K562 (cell line): Measurements from ENCODE around the gene RFX3. TPM values are rescaled to one million over a fixed set of nuclear protein-coding genes. Genes with fewer than 3 reads are reported as not detected.

Experiments used
- ATAC-seq: fragments of 200-7000 bp; cut with Tn5 transposase; 3 replicates; pipeline ENCODE4 v1.9.1; 2020; ENCODE audit warnings: moderate library complexity
- BruUV-seq: library from RNA; stranded (reverse); fragments of 400-500 nt; replicated peaks from 2 replicates; lab custom pipeline; 2021; lab: Mats Ljungman, UMichigan
- CTCF ChIA-PET: fragments of 300-600 bp; formaldehyde crosslinking; extraction: SDS; loops from one replicate; lab custom pipeline; 2021; ENCODE audit warnings: low intra/inter-chr PET ratio; lab: Yijun Ruan, JAX
- POLR2A ChIA-PET: fragments of 300-600, 350-650 bp; sonication (Branson Sonifier 250); formaldehyde crosslinking; extraction: SDS; loops from one replicate; lab custom pipeline; 2021; ENCODE audit warnings: antibody characterized with exemption, inconsistent platforms; lab: Yijun Ruan, JAX
- DNase-seq, 4 experiments: peaks; one replicate each; pipeline versions ENCODE4 v3.0.0 to v3.0.0-alpha.2; 2011 to 2018; ENCODE audit warnings: low spot score in 3 of 4, mixed read lengths in 3 of 4; ENCODE audit errors: extremely low read depth in 1 of 4
- FAIRE-seq: peaks from 2 replicates; lab custom pipeline; 2011; peaks lifted over from hg19 to GRCh38; lab: Jason Lieb, UNC
- H2AFZ ChIP-seq: 2 replicates; pipeline ENCODE4 v1.6.0; 2011; ENCODE audit warnings: low read depth, low read length, control low read depth, inconsistent platforms
- H3K27ac ChIP-seq: fragments of 200-600 bp; 3 replicates; pipeline ENCODE4 v1.8.0; 2011; ENCODE audit warnings: low read depth, mild to moderate bottlenecking, control low read depth, inconsistent platforms, low read length, moderate library complexity, mixed read lengths; ENCODE audit errors: extremely low read depth
- H3K27me3 ChIP-seq, 2 experiments: fragments of 300-600 bp in 1 of 2; 2 replicates in 1 of 2; 3 replicates in 1 of 2; pipeline versions ENCODE4 v1.6.0 to v1.8.0; 2011; ENCODE audit warnings: inconsistent platforms in 2 of 2, low read length in 2 of 2, mild to moderate bottlenecking in 1 of 2, mixed read lengths in 1 of 2, moderate library complexity in 1 of 2; ENCODE audit not compliant: control insufficient read depth in 2 of 2, insufficient read depth in 2 of 2
- H3K36me3 ChIP-seq: fragments of 300-600 bp; 3 replicates; pipeline ENCODE4 v1.8.0; 2011; ENCODE audit warnings: mild to moderate bottlenecking, low read length, inconsistent platforms; ENCODE audit not compliant: control insufficient read depth, insufficient read depth
- H3K4me1 ChIP-seq, 2 experiments: fragments of 200-600 bp in 1 of 2; replicated peaks in 1 of 2; 2 replicates in 1 of 2; 3 replicates in 1 of 2; pipeline versions ENCODE4 v1.5.1 to v1.8.0; 2011; ENCODE audit warnings: inconsistent platforms in 2 of 2, low read length in 2 of 2, mild to moderate bottlenecking in 1 of 2, mixed read lengths in 1 of 2, moderate library complexity in 1 of 2; ENCODE audit not compliant: control insufficient read depth in 2 of 2, insufficient read depth in 2 of 2
- H3K4me2 ChIP-seq: 2 replicates; pipeline ENCODE4 v1.6.1; 2011; ENCODE audit warnings: low read length, control low read depth, inconsistent platforms, mixed read lengths; ENCODE audit not compliant: insufficient read depth
- H3K4me3 ChIP-seq: fragments of 200-600 bp; sonication (generic), shearing (Covaris generic); 2 replicates; pipeline ENCODE4 v1.5.1; 2016; ENCODE audit warnings: control low read depth, inconsistent platforms
- H3K79me2 ChIP-seq: fragments of 200-600 bp; 3 replicates; pipeline ENCODE4 v1.8.0; 2011; ENCODE audit warnings: low read length, inconsistent platforms; ENCODE audit not compliant: control insufficient read depth, insufficient read depth
- H3K9ac ChIP-seq, 2 experiments: 2 replicates each; pipeline versions ENCODE4 v1.6.0 to v1.6.1; 2011; ENCODE audit warnings: low read depth in 2 of 2, low read length in 2 of 2, control low read depth in 1 of 2, inconsistent platforms in 1 of 2, mild to moderate bottlenecking in 1 of 2, mixed read lengths in 1 of 2; ENCODE audit not compliant: insufficient read depth in 1 of 2
- H3K9me1 ChIP-seq: one replicate; pipeline ENCODE4 v1.6.0; 2011; ENCODE audit warnings: inconsistent platforms, mild to moderate bottlenecking, low read length, moderate library complexity; ENCODE audit not compliant: control insufficient read depth, insufficient read depth
- H3K9me3 ChIP-seq: replicated peaks from 2 replicates; pipeline ENCODE4 v1.5.1; 2011; ENCODE audit warnings: low read depth, low read length, inconsistent platforms; ENCODE audit not compliant: control insufficient read depth, insufficient read depth
- H4K20me1 ChIP-seq: replicated peaks from 2 replicates; pipeline ENCODE4 v1.6.1; 2011; ENCODE audit warnings: low read length, inconsistent platforms, mixed read lengths; ENCODE audit not compliant: control insufficient read depth, insufficient read depth
- ATF1 ChIP-seq, 2 experiments: fragments of 450-650 bp in 1 of 2; IDR thresholded peaks; 2 replicates each; pipeline ENCODE4 v1.6.1; 2016; ENCODE audit warnings: missing compliant biosample characterization in 1 of 2, missing genetic modification characterization in 1 of 2
- CCAR2 ChIP-seq: fragments of 200-400 bp; formaldehyde crosslinking; IDR thresholded peaks from 2 replicates; pipeline ENCODE4 v1.6.1; 2017; ENCODE audit warnings: mild to moderate bottlenecking, low read depth, low read length
- ELF1 ChIP-seq: fragments of 200-800 bp; sonication (Bioruptor generic); IDR thresholded peaks from 2 replicates; pipeline ENCODE4 v1.6.1; 2016; ENCODE audit warnings: missing genetic modification characterization, missing compliant biosample characterization
- HMG20B ChIP-seq: fragments of 250-450 bp; sonication (Bioruptor Pico); IDR thresholded peaks from 2 replicates; pipeline ENCODE4 v1.5.0; 2021; ENCODE audit warnings: mild to moderate bottlenecking
- HOXB6 ChIP-seq: fragments of 250-450 bp; sonication (Bioruptor Pico); IDR thresholded peaks from 2 replicates; pipeline ENCODE4 v1.5.1; 2022; ENCODE audit warnings: mild to moderate bottlenecking, borderline replicate concordance
- MCM3 ChIP-seq: fragments of 450-650 bp; IDR thresholded peaks from 2 replicates; pipeline ENCODE4 v1.6.1; 2016
- TAF9B ChIP-seq: fragments of 450-650 bp; IDR thresholded peaks from 2 replicates; pipeline ENCODE4 v1.6.1; 2018; ENCODE audit warnings: mild to moderate bottlenecking; ENCODE audit not compliant: partially characterized antibody
- TBP ChIP-seq: optimal IDR thresholded peaks from 2 replicates; pipeline ENCODE3; 2011; ENCODE audit warnings: low read depth, low read length, improper control_type of control experiment
- TCFL5 ChIP-seq: fragments of 250-450 bp; sonication (Bioruptor Pico); conservative IDR thresholded peaks from 2 replicates; pipeline ENCODE4 v1.6.1; 2021; ENCODE audit warnings: mild to moderate bottlenecking, moderate library complexity, matching md5 sums
- ZNF165 ChIP-seq: fragments of 250-450 bp; sonication (Bioruptor Pico); IDR thresholded peaks from 2 replicates; pipeline ENCODE4 v1.4.0; 2020; ENCODE audit warnings: borderline replicate concordance
- ZNF551 ChIP-seq: fragments of 250-450 bp; sonication (Bioruptor Pico); IDR thresholded peaks from 2 replicates; pipeline ENCODE4 v1.5.0; 2021; ENCODE audit warnings: mild to moderate bottlenecking, moderate library complexity
- WGBS: fragments of 100-300 bp; shearing (Covaris generic); methylation state at CpG from one replicate; pipeline ENCODE4 v1.1.6; 2016; ENCODE audit warnings: low coverage, mixed read lengths; ENCODE audit not compliant: insufficient coverage; ENCODE audit errors: missing lambda C conversion rate; 5-methylcytosine and 5-hydroxymethylcytosine counted together
- in situ Hi-C: fragments of 300-500 bp; cut with MboI; formaldehyde crosslinking; loops from 4 replicates; pipeline ENCODE4 v1.15.0; 2018; ENCODE audit warnings: inconsistent platforms, mixed read lengths
- intact Hi-C: fragments of 100-400 bp; cut with micrococcal nuclease; formaldehyde crosslinking; loops from 2 replicates; pipeline ENCODE4 v1.14.2; 2022
- polyA plus RNA-seq, 8 experiments: library from polyadenylated mRNA; depleted of rRNA in 4 of 8; stranded (reverse) in 5 of 8; unstranded in 3 of 8; fragments of >200 nt; fragmentation: Nextera tagmentation in 2 of 8; fragmentation: Illumina TruSeq in 1 of 8; extraction: Ambion mirVana in 2 of 8; extraction: Trizol in 1 of 8; gene quantifications; 2 replicates each; pipeline versions ENCODE4 v1.2.1 to v1.2.3, GENCODE V29; 2011 to 2014; ENCODE audit warnings: inconsistent platforms in 1 of 8, missing spikeins in 1 of 8
- total RNA-seq, 7 experiments: library from RNA; depleted of rRNA in 6 of 7; stranded (reverse); fragments of >200 nt in 6 of 7; fragmentation: Illumina TruSeq in 2 of 7; extraction: Trizol in 2 of 7; gene quantifications; 2 replicates each; pipeline versions ENCODE4 v1.2.1 to v1.2.3, GENCODE V29; 2011 to 2021; ENCODE audit warnings: low replicate concordance in 1 of 7
- TF ChIP-seq, protein P1 (sequence below): sonication (generic); formaldehyde crosslinking; IDR thresholded peaks from 2 replicates; pipeline ENCODE4 v1.8.1; 2023; ENCODE audit warnings: mild to moderate bottlenecking, missing genetic modification reagents
- TF ChIP-seq, protein P2 (sequence below): IDR thresholded peaks from 2 replicates; pipeline ENCODE4 v1.6.1; 2012; ENCODE audit warnings: low read depth, low read length, improper control_type of control experiment, borderline replicate concordance
- TF ChIP-seq, protein P3 (sequence below): fragments of 150-350 bp; IDR thresholded peaks from 2 replicates; pipeline ENCODE4 v1.6.1; 2014; ENCODE audit warnings: low read depth, mild to moderate bottlenecking, low read length, borderline replicate concordance

The RFX3 gene
- total and polyA plus RNA-seq, 9 of the 15 experiments (the other 6 are each of a cell fraction or from before 2014, with no cell fraction given) = 0.86 to 4.9 (median 2.0) TPM

DNA sequence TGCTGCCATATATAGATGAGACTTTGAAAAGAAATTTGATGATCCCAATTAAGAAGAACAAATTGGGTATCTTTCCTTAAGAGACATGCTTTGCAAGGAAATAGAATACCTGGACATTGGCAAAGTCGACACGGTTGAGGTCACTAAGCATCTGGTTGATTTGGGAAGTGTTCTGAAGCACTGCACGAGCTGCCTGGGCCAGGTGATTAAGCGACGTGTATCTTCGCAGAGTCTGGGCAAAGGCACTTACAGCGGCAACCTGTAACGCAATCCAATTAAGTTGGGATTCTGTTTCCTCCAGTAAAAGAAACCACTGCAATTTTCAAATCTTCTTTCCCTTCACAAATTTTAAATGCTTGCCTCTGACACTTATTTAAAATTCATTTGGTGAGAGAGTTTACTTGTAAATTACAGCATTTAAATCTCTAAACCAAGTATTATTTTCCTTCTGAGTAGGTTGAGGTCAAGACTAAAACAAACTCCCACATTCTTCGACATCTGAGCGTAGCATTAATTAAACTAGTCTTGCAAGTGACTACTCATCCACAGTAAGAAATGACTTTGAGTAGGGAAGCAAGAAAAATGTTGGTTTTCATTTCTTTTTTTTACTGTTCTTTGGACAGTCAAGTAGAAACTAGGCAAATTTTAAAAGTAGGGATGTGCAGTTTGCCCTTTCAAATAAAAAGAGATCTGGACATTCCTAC is 262.8 kb downstream of the RFX3 start:
- DNase-seq = no peak
- CTCF ChIA-PET = no interaction called here
- no peaks in the 10 kb centered on the region for H3K9me3 ChIP-seq
- intact Hi-C loops (no loop called here), in situ Hi-C loops (no loop called here)
- no TSS peak for BruUV-seq
- no peak overlapping the region for H3K9ac ChIP-seq
- H3K4me3 ChIP-seq = no peak overlapping the region
- no peaks in the 10 kb centered on the region for H3K36me3 ChIP-seq
- no peaks in the 10 kb centered on the region for H4K20me1 ChIP-seq
- H3K4me1 ChIP-seq = 0 out of 5 replicates have a peak, but pooled peaks cover 0 to 2% of the 10 kb centered on the region in 2 experiments
- H3K4me2 ChIP-seq = no peak overlapping the region
- no peak overlapping the region for H2AFZ ChIP-seq
- no peaks in the 10 kb centered on the region for H3K9me1 ChIP-seq
- ATAC-seq = no peak
- no peak for FAIRE-seq
- no peaks in the 10 kb centered on the region for H3K79me2 ChIP-seq
- H3K27ac ChIP-seq = no peak overlapping the region
- POLR2A ChIA-PET = no interaction called here
- WGBS = 85% methylated on average over 10 of the region's 10 CpGs
- H3K27me3 ChIP-seq = no peaks in the 10 kb centered on the region
- TF ChIP-seq ATF1 (CRISPR knock-in tag; IDR thresholded peaks at IDR 0.05) = no peak
- no peak for TF ChIP-seq ATF1 (tag; IDR thresholded peaks at IDR 0.05)
- no peak for TF ChIP-seq MCM3
- no peak for TF ChIP-seq ZNF165 (CRISPR knock-in tag)
- TF ChIP-seq, protein P1, sequence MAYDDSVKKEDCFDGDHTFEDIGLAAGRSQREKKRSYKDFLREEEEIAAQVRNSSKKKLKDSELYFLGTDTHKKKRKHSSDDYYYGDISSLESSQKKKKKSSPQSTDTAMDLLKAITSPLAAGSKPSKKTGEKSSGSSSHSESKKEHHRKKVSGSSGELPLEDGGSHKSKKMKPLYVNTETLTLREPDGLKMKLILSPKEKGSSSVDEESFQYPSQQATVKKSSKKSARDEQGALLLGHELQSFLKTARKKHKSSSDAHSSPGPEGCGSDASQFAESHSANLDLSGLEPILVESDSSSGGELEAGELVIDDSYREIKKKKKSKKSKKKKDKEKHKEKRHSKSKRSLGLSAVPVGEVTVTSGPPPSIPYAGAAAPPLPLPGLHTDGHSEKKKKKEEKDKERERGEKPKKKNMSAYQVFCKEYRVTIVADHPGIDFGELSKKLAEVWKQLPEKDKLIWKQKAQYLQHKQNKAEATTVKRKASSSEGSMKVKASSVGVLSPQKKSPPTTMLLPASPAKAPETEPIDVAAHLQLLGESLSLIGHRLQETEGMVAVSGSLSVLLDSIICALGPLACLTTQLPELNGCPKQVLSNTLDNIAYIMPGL = no peak
- TF ChIP-seq TBP = no peak
- TF ChIP-seq HMG20B (CRISPR knock-in tag) = no peak
- TF ChIP-seq ELF1 = no peak
- TF ChIP-seq, protein P2, sequence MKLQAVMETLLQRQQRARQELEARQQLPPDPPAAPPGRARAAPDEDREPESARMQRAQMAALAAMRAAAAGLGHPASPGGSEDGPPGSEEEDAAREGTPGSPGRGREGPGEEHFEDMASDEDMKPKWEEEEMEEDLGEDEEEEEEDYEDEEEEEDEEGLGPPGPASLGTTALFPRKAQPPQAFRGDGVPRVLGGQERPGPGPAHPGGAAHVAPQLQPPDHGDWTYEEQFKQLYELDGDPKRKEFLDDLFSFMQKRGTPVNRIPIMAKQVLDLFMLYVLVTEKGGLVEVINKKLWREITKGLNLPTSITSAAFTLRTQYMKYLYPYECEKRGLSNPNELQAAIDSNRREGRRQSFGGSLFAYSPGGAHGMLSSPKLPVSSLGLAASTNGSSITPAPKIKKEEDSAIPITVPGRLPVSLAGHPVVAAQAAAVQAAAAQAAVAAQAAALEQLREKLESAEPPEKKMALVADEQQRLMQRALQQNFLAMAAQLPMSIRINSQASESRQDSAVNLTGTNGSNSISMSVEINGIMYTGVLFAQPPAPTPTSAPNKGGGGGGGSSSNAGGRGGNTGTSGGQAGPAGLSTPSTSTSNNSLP = no peak
- TF ChIP-seq ZNF551 (CRISPR knock-in tag) = no peak
- no peak for TF ChIP-seq CCAR2
- TF ChIP-seq TCFL5 (CRISPR knock-in tag) = no peak
- TF ChIP-seq HOXB6 (CRISPR knock-in tag) = no peak
- TF ChIP-seq TAF9B = no peak
- TF ChIP-seq, protein P3, sequence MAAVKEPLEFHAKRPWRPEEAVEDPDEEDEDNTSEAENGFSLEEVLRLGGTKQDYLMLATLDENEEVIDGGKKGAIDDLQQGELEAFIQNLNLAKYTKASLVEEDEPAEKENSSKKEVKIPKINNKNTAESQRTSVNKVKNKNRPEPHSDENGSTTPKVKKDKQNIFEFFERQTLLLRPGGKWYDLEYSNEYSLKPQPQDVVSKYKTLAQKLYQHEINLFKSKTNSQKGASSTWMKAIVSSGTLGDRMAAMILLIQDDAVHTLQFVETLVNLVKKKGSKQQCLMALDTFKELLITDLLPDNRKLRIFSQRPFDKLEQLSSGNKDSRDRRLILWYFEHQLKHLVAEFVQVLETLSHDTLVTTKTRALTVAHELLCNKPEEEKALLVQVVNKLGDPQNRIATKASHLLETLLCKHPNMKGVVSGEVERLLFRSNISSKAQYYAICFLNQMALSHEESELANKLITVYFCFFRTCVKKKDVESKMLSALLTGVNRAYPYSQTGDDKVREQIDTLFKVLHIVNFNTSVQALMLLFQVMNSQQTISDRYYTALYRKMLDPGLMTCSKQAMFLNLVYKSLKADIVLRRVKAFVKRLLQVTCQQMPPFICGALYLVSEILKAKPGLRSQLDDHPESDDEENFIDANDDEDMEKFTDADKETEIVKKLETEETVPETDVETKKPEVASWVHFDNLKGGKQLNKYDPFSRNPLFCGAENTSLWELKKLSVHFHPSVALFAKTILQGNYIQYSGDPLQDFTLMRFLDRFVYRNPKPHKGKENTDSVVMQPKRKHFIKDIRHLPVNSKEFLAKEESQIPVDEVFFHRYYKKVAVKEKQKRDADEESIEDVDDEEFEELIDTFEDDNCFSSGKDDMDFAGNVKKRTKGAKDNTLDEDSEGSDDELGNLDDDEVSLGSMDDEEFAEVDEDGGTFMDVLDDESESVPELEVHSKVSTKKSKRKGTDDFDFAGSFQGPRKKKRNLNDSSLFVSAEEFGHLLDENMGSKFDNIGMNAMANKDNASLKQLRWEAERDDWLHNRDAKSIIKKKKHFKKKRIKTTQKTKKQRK = no peak
